Adrenal gland (tissue), 12 donors: Measurements from ENCODE around the gene DIPK1B. TPM values are rescaled to one million over a fixed set of nuclear protein-coding genes. Genes with fewer than 3 reads are reported as not detected.

ENCODE experiments used
- DNase-seq, 7 donors: peaks; one replicate each; pipeline ENCODE4 v3.0.0-alpha.2; 2019 to 2020
- H3K27ac ChIP-seq, 5 donors: fragments of 200-600 bp; sonication (generic) in 4 of 5; 1 replicate in 3 of 5; 2 replicates in 2 of 5; pipeline versions ENCODE4 v1.5.1 to v1.8.0; 2016 to 2020; ENCODE audit warnings: mild to moderate bottlenecking in 1 of 5
- H3K27me3 ChIP-seq: fragments of 200-600 bp; 2 replicates; pipeline ENCODE4 v1.8.0; 2021
- H3K36me3 ChIP-seq, 2 donors: fragments of 200-600 bp; replicated peaks in 1 of 2; 1 replicate in 1 of 2; 2 replicates in 1 of 2; pipeline versions ENCODE4 v1.5.1 to v1.8.0; 2018 to 2022
- H3K4me1 ChIP-seq, 2 donors: fragments of 200-600 bp; replicated peaks in 1 of 2; 1 replicate in 1 of 2; 2 replicates in 1 of 2; pipeline versions ENCODE4 v1.5.1 to v1.8.0; 2018 to 2021
- H3K4me3 ChIP-seq, 4 donors: fragments of 200-600 bp; sonication (generic) in 3 of 4; one replicate each; pipeline ENCODE4 v1.5.1; 2016 to 2018
- H3K9me3 ChIP-seq, 3 donors: fragments of 200-600 bp; sonication (generic) in 1 of 3; replicated peaks in 1 of 3; 1 replicate in 2 of 3; 2 replicates in 1 of 3; pipeline versions ENCODE4 v1.5.1 to v1.8.0; 2016 to 2021
- POLR2A ChIP-seq, 2 donors: fragments of 450-650 bp; IDR thresholded peaks; one replicate each; pipeline ENCODE4 v1.6.1; 2017; ENCODE audit warnings: antibody characterized with exemption in 2 of 2, mild to moderate bottlenecking in 2 of 2, moderate library complexity in 1 of 2
- WGBS, 4 donors: extraction: QIAGEN DNeasy Blood & Tissue Kit in 2 of 4; methylation state at CpG; one replicate each; pipeline versions ENCODE4 v1.1.5 to v1.1.7; 2013 to 2017; 5-methylcytosine and 5-hydroxymethylcytosine counted together
- intact Hi-C, 2 donors: fragments of 100-400 bp; cut with DNase I; formaldehyde crosslinking; loops; one replicate each; pipeline versions ENCODE4 v1.14.1 to v1.15.0; 2022 to 2023
- polyA plus RNA-seq, 3 donors: library from polyadenylated mRNA; stranded (reverse); fragments of 200-250 nt in 2 of 3; fragments of 350-450 nt in 1 of 3; fragmentation: Illumina TruSeq in 1 of 3; extraction: RNeasy Lipid Tissue Mini Kit (QIAGEN cat#74804) in 1 of 3; gene quantifications; one replicate each; pipeline ENCODE4 v1.2.3, GENCODE V29; 2013 to 2014
- total RNA-seq, 9 donors: library from RNA; depleted of rRNA in 4 of 9; stranded (reverse); fragments of >200 nt in 4 of 9; fragments of 120-200 nt in 1 of 9; fragmentation: NEBNext Ultra II Directional in 1 of 9; extraction: Animal tissue kit (Norgen Biotek cat#: 25700) in 1 of 9; gene quantifications; one replicate each; pipeline versions ENCODE4 v1.1.0 to v1.2.4, GENCODE V29; 2013 to 2023
- TF ChIP-seq, protein P1 (sequence below), 6 experiments: fragments of 450-650 bp in 4 of 6; fragments of 200-600 bp in 2 of 6; sonication (generic) in 1 of 6; IDR thresholded peaks; 1 replicate in 5 of 6; 2 replicates in 1 of 6; pipeline versions ENCODE4 v1.5.1 to v1.8.0; 2016 to 2021; ENCODE audit warnings: antibody characterized with exemption in 6 of 6, mild to moderate bottlenecking in 2 of 6, moderate library complexity in 1 of 6
- donor health status: healthy with polysubstance abuse.
- donor health status: Bipolar disorder and iron deficiency.
- donor health status: DM: yes; HTN: yes; CAD: no.
- donor health status: DM: no; HTN: no; CAD: no.
- donor health status: DM: no; HTN: no; CAD: no.
- donor health status: DM: yes; HTN: yes; CAD: no.

Gene DIPK1B
- total and polyA plus RNA-seq, 12 donors = 1.4 to 19.2 (median 8.3) TPM

DNA sequence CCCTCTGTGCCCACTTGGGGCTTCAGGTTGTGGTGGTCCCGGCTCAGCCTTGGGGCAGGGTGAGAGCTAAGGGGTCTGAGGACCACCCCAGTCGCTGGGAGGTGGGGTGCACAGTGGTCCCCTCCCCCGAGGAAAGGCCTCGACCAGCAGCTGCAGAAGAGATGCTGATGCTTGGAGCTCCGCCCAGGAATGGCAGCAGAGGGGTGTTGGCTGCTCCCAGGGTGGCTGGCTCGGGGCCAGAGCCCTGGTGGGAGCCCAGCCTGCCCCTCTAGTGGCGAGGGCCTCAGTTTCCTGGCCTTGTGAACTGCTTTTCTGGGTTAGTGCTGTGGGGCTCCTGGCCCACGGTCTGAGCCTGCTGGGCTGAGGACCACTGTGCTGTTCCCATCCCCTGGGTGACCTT lies 1.2 kb downstream of the DIPK1B start:
- peaks cover 19% of the 10 kb centered on the region for H3K27me3 ChIP-seq
- H3K27ac ChIP-seq = no peak overlapping the region
- H3K4me3 ChIP-seq = no peak overlapping the region
- H3K9me3 ChIP-seq = no peaks in the 10 kb centered on the region
- TF ChIP-seq POLR2A (IDR thresholded peaks at IDR 0.05) = no peak
- TF ChIP-seq, protein P1, sequence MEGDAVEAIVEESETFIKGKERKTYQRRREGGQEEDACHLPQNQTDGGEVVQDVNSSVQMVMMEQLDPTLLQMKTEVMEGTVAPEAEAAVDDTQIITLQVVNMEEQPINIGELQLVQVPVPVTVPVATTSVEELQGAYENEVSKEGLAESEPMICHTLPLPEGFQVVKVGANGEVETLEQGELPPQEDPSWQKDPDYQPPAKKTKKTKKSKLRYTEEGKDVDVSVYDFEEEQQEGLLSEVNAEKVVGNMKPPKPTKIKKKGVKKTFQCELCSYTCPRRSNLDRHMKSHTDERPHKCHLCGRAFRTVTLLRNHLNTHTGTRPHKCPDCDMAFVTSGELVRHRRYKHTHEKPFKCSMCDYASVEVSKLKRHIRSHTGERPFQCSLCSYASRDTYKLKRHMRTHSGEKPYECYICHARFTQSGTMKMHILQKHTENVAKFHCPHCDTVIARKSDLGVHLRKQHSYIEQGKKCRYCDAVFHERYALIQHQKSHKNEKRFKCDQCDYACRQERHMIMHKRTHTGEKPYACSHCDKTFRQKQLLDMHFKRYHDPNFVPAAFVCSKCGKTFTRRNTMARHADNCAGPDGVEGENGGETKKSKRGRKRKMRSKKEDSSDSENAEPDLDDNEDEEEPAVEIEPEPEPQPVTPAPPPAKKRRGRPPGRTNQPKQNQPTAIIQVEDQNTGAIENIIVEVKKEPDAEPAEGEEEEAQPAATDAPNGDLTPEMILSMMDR (IDR thresholded peaks at IDR 0.05) = no peak
- intact Hi-C loops = no loop called here
- H3K36me3 ChIP-seq = no peaks in the 10 kb centered on the region
- H3K4me1 ChIP-seq = peaks cover 0 to 4% of the 10 kb centered on the region in 2 donors
- DNase-seq = peak in 1 of 7 donors; percentile 31
- 51 to 62% (median 55%) methylated on average over 2 to 8 of the region's 8 CpGs; no CpG with 5 or more reads in 1 of the 4 donors for WGBS, 4 donors

DNA sequence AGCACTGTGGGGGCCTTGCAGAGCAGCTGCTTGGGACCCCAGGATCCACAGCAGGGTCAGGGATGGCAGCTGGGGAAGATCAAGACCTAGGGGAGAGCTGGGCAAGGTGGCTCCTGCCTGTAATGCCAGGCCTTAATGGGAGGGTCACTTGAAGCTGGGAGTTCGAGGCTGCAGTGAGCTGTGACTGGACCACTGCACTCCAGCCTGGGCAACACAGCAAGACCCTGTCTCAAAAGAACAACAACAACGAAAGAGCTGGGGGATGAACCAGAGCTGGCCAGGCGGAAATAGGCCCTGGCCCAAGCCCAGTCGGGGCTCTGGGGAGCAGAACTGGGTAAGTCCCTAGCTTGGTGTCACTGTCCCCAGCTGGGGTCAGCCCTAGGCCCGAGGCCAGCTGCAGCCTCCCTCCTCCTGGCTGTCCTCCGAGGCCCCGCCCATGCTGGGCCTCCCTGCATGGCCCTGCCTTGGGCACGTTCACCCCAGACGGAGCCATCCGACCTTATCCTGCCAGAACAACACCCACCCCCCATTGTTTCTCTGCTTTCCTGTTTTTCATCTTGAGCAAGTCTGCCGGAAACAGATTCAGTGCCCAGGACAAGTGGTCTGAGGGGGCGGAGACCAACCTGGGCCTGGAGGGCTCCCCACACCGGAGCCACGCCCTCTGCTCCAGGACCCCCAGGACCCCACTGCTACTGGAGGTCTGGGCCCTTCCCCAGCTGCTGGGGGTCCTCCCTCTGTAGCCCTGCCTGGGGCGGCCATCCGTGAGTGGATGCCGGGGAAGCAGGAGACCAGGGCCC lies 1.9 kb downstream of the DIPK1B start:
- peak in 3 of 7 donors; percentile 29 to 50 (median 31) for DNase-seq
- H3K36me3 ChIP-seq = no peaks in the 10 kb centered on the region
- intact Hi-C loops = no loop called here
- H3K4me3 ChIP-seq = no peak overlapping the region
- WGBS, 4 donors = 36 to 65% (median 60%) methylated on average over 11 to 17 of the region's 17 CpGs
- H3K27ac ChIP-seq = peak overlapping the region in 3 of 5 donors; percentile 21 to 58 (median 30)
- H3K4me1 ChIP-seq = peaks cover 0 to 4% of the 10 kb centered on the region in 2 donors
- peaks cover 19% of the 10 kb centered on the region for H3K27me3 ChIP-seq
- no peak for TF ChIP-seq POLR2A (IDR thresholded peaks at IDR 0.05)
- TF ChIP-seq, protein P1 (IDR thresholded peaks at IDR 0.05) = no peak
- H3K9me3 ChIP-seq = no peaks in the 10 kb centered on the region

DNA sequence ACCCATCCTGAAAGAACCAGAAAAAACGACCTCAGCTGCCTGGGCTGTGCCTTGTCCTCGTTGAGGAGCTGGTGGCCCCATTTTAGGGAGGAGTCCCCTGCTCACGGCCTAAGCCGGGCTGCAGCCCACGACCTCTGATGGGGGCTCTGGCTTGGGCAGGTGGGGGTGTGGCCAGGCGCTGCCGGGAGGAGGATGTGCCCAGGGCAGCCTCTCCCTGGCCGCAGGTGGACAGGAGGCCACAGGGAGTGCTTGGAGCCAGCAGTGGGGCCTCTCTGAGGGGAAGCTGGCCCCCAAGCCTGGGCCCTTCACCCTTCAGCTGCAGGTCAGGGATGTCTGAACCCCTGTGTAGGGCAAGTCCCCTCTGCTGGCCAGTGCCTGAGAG lies 2.5 kb downstream of the DIPK1B start:
- Histone ChIP-seq H3K4me1 (peaks cover 0 to 4% of the 10 kb centered on the region in 2 donors), H3K27me3 (peaks cover 19% of the 10 kb centered on the region), H3K36me3 (no peaks in the 10 kb centered on the region), H3K27ac (peak overlapping the region in 3 of 5 donors; percentile 21 to 58 (median 30)), H3K4me3 (no peak overlapping the region), H3K9me3 (no peaks in the 10 kb centered on the region)
- DNase-seq = no peak
- intact Hi-C loops = no loop called here
- WGBS, 4 donors = 26 to 46% (median 42%) methylated on average over 1 to 8 of the region's 8 CpGs
- no peak for TF ChIP-seq POLR2A (IDR thresholded peaks at IDR 0.05)
- TF ChIP-seq, protein P1 (IDR thresholded peaks at IDR 0.05) = no peak

DNA sequence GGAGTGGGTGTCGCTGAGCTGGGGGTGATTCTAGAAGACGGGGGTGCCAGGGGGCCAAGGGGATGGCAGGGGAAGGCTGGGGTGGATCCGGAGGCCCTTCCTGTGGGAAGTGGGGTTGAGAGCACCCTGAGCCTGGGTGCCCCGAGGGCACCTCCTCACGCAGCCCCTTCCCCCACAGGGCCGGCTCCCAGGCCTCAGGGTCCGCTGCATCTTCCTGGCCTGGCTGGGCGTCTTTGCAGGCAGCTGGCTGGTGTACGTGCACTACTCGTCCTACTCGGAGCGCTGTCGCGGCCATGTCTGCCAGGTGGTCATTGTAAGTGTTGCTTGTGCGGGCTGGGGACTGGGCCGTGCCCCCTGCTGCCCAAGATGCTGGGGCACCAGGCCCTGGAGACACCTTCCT lies 5.0 kb downstream of the DIPK1B start:
- H3K4me1 ChIP-seq = no peaks in the 10 kb centered on the region
- H3K4me3 ChIP-seq = no peak overlapping the region
- H3K27me3 ChIP-seq = peaks cover 19% of the 10 kb centered on the region
- no peaks in the 10 kb centered on the region for H3K9me3 ChIP-seq
- TF ChIP-seq POLR2A (IDR thresholded peaks at IDR 0.05) = no peak
- TF ChIP-seq, protein P1 (IDR thresholded peaks at IDR 0.05) = no peak
- H3K36me3 ChIP-seq = peaks cover 0 to 2% of the 10 kb centered on the region in 2 donors
- WGBS, 4 donors = 68 to 84% (median 81%) methylated on average over 1 to 16 of the region's 16 CpGs
- H3K27ac ChIP-seq = no peak overlapping the region
- intact Hi-C loops = no loop called here
- no peak for DNase-seq
